HG03097 (cell line): Measurements from ENCODE around the gene KCTD10.

ENCODE experiments used
- ATAC-seq: cut with Tn5 transposase; IDR thresholded peaks from one replicate; pipeline ENCODE4 v1.9.1; 2021; ENCODE audit not compliant: unreplicated experiment, low FRiP score

KCTD10 gene, protein sequence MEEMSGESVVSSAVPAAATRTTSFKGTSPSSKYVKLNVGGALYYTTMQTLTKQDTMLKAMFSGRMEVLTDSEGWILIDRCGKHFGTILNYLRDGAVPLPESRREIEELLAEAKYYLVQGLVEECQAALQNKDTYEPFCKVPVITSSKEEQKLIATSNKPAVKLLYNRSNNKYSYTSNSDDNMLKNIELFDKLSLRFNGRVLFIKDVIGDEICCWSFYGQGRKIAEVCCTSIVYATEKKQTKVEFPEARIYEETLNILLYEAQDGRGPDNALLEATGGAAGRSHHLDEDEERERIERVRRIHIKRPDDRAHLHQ

DNA sequence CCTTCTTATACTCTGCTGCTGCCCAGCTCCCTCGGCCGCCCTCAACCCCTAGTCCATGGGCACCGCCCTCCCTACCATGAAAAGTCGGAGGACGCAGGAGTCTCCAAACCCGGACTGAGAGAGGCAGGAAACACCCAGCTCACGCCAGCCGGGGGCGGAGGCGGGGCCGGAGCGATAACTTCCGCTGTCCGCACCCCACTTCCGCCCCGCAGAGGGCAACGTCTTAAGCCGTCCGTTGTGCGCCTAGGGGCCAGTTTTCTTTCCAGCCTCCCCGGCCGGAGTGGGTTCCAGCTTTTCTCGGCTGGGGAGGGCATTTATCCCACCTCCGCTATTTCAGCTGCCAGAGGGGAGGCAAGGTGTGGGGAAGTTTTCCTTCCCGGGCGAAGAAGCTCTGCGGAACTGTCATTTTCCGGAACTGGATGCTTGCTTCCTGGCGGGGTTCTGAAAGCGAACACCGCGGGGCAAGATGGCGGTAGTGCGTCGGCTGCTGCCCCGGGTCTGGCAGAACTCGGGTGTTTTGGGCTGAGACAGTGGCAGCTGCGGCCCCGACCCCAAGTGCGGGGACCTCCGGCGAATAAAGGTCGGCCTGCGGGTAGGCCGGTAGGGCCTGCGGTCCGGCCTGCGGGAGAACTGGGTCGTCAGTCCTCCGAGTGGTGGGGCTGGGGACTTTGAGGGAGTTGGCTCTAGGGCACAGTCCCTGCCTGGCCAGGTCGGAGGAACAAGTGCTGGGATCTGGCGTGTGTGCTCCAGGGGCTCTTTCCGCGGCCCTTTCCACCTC, at the start of gene KCTD10, which contains the start of gene UBE3B:
Gene KCTD10, minus strand, starts transcription at position 116 of the 778 bp plus-strand sequence. Its CDS starts 38 bp downstream, at position 78.
Gene UBE3B, plus strand, starts transcription at position 450 of the 778 bp plus-strand sequence. CDS start 5,918 bp downstream, outside the sequence.
- ATAC-seq: peak; percentile 89

DNA sequence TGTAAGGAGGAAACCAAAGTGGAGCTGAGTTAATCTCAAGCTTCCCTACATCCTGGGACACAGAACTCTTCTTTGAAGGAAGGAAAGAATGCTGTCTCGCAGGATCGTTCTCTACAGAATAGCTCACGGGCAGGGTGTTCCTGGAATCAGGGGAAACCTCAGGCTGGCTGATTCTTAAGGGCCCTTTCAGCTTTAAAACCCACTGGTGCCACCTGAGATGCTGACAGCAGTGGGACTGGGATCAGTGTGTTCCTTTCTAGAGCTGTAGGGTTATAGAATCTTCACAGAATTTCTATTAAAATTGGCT, 48.1 kb upstream of the KCTD10 start:
- ATAC-seq: no peak

- no peak for ATAC-seq
Observed at GRCh38 chr12:109524466-109525278, 47.6 kb upstream of the KCTD10 start.

DNA sequence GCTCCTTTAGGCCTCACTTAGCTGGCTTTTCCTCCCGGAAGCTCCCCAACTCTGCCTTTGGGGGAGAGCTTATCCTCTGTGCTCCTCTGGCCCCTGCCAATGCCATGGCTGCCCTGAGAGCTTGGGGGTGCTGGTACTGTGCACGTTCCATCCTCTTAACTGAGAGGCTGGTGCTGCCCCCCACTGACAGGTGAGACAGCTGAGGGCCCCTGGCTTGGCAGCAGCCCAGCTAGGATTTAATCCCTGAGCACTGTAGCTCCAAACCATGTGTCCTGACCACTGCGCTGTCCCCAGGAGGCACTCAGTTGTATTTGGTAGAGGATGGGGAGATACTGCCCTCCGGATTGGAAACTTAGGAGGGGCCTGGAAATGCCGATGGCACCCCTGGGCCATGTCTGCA, 46.4 kb upstream of the KCTD10 start:
- no peak for ATAC-seq

- ATAC-seq: no peak
Observed at GRCh38 chr12:109523071-109523470, 46.0 kb upstream of the KCTD10 start.

DNA sequence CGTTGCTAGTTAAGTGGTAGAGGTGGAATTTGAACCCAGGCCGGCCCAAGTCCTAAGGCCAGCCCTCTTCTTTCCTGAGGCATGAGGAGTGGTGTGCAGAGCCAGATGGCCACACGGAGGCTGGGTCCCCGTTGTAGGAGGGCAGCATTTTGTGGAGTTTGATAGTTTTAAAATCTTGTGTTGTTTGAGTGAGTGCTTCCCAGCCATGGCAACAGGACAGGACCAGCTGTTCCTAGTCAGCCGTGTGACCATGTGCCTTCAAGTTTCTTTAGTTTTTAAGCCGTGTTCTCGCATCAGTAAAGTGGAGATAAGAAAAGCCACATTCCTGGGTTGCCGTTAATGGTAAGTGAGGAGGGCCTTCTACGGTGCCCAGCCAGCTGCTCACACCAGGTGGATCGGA, 44.7 kb upstream of the KCTD10 start:
- ATAC-seq: no peak

GRCh38 chr12:109519787-109520186, 42.7 kb upstream of the KCTD10 start:
- ATAC-seq: no peak

GRCh38 chr12:109518820-109519665, 41.9 kb upstream of the KCTD10 start:
- ATAC-seq: no peak

DNA sequence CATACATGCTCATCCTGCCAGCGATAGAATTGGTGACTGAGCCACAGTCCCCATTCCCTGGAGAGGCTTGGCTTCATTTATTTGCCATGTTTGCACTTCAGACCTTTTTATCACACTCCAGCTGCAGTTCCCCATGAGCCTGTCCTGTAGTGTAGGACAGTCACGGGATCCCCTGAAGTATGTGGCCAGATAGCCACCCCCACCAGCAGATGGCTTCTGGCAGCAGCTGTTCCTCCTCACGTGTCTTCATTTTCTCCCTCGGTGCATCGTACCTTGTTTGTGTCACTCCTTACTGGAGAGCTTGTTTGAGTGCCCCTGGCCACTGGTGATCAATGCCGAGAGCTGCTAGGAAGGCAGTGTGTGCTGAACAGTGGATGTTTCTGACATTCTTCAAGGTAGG, 40.5 kb upstream of the KCTD10 start:
- ATAC-seq: no peak

- no peak for ATAC-seq
Observed at GRCh38 chr12:109513977-109514376, 36.9 kb upstream of the KCTD10 start.

DNA sequence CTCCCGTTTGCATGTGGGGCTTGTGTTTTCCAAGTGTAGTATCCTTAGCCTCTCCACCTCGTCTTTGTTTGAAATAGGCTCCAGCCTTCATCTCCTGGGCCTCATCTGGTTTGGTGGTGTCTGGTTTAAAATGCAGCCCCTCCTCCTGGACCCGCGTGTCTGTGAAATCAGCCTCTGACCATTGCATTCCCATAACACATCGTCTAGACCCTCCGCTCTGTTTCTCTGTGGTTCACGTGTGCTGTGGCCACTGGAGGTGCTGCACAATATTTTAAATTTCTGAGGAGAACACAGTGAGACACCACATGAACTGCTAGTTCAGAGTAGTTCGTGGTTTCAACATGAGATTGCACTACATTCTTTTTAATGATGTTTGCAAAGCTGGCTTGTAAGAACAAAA, 36.0 kb upstream of the KCTD10 start:
- no peak for ATAC-seq

DNA sequence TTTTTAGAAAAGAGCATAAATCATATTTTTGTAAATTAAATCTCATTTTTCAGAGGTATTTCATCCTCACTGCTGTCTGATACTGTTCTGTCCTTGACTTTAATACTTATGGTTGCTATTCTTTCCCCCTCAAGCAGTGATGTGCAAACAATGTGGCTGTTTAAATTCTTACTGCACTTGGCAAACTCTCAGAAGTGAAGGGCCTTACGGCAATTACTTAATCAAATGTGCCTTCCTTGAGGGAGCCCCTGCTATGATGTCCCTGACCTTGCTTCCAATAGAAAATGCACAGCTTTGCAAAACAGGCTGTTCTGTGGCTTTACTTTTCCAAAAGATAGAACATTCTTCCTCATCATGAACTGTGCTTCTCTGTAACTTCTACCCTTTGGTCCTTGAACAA, 35.5 kb upstream of the KCTD10 start:
- ATAC-seq: no peak

DNA sequence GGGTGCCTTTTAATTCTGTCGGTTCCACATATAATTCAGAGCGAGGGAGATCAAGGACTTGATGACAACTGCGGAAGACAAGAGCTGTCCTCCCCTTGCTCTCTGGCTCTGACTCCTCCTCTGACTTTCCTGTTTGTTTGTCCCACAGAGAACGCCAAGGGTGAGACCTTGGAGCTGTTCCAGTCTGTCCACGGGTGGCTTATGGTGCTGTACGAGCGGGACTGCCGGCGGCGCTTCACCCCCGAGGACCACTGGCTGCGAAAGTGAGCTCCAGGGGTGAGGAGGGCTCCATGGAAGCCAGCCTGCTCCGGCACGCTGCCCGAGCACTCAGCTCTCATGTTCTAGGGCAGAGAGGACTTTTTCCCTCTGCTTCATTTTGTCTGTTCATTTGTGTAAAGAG, 33.1 kb upstream of the KCTD10 start:
- ATAC-seq: no peak

DNA sequence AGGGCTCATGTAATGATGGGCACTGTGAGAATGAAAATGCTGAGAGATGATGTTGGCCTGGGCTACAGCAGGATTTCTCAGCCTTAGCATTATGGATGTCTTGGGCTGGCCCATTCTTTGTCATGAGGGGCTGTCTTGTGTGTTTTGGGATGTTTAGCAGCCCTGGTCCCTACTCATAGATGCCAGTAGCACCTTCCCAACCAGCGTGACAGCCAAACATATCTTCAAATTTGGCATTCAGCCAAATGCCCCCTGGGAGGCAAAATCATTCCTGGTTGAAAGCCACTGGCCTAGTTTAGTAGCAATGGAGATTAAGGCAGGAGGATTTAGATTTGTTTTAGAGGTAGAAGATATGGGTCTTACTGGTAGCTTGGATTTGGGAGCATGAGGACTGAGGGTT, 27.0 kb upstream of the KCTD10 start:
- no peak for ATAC-seq

DNA sequence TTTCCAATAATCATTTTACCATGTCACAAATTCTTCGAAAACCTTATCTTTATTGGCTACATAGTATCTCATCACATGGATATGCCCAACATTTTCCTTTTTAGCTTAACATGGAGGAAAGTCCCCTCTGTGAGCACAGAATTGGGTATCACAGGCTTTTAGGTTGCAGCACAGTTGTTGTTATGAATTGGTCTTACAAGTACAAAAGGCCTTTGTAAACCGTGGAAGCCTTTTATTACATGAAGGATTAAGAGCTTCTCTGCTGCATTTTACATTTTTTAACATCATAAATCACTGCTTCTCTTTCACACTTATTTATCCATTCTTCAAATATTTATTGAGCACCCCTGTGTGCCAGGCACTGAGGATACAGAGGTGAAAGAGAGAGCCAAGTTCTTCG, 26.5 kb upstream of the KCTD10 start:
- ATAC-seq: no peak

- no peak for ATAC-seq
Observed at GRCh38 chr12:109502332-109502731, 25.2 kb upstream of the KCTD10 start.

DNA sequence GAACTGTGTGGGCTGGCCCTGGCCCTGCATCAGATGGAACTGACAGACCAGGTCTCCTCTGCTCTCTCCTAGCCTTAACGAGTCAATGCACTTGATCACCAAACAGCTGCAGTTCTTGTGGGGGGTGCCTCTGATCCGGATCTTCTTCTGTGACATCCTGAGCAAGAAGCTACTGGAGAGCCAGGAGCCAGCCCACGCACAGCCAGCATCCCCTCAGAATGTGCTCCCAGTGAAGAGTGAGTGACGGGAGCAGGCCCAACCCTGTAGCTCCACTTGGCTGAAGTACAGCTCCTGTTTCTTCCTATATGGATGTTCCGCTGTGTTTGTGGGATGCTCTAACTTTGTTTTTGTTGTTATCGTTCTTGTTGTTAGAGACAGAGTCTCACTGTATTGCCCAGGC, 24.2 kb upstream of the KCTD10 start:
- no peak for ATAC-seq

DNA sequence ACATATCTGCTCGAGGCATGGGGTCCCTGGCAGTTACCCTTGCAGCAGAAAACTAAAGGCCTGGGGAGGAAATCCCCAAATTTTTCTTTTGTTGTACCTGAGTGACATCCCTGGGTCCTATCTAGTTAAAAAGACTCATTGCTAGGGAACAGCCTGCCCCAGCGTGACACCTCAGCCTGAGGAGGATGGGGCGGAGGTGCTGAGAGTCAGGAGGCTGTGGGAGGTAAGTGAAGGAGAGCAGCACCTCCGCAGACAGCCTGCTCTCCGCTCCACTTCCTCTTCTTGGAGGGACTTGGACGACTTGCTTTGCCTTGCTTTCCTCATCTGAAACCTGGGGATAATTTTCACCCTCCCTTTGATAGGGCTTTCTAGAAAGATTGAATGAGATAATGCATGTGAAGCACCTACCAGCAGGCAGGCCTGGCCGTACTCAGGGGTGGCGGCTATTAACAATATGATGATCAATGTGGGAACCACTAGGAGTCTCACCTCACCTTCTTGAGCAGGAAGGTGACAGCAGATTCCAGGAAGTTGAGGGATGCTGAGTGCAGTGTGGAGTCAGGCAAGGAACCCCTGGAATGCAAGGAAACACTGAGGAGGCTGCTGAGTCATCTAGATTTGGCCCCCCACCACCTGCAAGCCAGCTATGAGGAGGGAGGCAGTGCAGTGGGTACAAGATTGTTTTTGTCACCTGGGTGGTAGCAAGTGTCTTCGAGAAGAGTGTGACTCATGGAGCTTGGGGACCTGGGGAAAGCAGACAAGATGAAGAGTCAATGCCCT, 23.5 kb upstream of the KCTD10 start:
- ATAC-seq: no peak

GRCh38 chr12:109497675-109498074, 20.6 kb upstream of the KCTD10 start:
- ATAC-seq: no peak

DNA sequence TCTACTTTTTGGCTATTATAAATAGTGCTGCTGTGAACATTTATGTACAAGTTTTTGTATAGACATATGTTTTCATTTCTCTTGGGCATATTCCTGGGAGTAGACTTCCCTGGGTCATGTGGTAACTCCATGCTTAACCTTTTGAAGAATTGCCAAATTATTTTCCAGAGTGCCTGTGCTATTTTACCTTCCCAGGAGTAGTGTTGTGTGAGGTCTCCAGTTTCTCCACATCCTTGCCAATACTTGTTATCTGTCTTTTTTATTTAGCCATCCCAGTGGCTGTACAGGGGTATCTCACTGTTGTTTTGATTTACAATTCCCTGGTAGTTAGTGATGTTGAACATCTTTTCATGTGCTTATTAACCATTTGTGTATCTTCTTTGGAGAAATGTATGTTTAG, 19.2 kb upstream of the KCTD10 start:
- ATAC-seq: no peak
